Activated effector memory CD4-positive, alpha-beta T cell treated with anti-CD3 and anti-CD28 coated beads, Interleukin-2, amount 50 U/mL, for 16 hours (primary cell): ENCODE measurements around the gene RPRD1B.

ENCODE experiments used
- DNase-seq: peaks from one replicate; pipeline ENCODE4 v3.0.0-alpha.2; 2020

RPRD1B gene

DNA sequence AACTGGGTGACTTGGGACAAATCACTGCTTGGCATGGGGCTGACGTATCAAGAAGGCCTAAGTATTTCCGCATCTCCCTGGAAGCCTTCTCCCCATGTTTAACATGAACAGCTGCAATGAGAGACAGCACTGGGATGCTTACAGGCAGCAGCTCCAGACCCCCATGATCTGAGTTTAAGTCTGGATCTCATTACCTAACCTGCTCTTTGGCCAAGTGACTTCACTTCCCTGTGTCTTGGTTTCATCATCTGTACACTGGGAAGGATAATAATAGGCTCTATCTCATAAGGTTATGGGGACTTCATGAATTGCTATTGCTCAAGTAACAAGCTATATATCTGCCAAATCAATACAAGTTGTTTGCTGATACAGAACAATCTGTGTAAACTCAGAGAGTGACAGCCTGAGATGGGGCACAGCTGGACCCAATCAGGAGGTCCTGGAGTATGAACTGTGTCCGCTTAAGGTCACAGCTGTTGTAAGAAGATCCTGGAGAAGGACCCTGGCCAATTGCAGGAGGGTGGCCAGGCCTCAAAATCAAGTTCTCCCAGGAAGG, 75.5 kb downstream of the RPRD1B start:
- no peak for DNase-seq

DNA sequence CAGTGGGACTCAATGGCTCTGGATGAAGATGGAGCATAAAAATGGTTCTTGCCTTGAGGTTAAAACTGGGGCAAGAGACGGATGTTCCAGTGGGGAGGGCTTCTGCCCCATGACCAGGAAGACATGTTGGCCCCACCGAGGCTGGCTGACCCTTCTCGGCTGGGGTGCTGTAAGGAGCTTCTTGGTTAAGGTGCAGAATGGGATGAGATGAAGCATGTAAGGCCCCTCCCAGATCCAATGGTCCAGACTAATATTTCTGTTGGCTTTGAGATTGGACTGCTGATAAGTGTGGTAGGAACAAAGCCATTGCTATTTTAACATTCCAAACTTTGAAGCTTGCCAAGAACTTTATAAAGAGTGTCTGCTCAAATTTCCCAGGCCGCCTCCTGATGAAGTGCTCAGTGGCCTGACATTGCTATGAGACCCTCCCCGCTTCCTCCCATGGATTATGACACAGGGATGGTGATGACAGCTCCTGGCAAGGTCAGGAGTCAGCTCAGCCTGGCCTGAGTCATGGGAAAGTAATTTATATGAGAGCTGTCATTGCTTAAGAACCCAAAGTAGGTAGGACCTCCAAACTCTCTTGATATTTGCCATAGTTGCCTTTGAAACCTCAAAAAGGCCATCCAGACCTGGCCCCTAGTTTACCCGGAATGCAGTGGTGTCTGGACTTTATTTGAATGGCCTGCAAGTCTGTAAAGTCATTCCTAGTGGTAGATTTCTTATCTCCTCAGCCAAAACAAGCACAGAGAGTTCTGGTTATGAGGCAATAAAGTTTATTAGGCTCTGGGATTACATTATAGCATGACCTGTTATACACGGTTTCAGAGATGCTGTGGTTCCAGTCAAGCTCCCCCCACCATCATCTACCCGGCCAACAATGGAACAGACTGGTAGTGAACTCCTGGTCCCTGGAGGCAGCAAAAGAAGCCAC, 76.3 kb downstream of the RPRD1B start:
- no peak for DNase-seq

DNA sequence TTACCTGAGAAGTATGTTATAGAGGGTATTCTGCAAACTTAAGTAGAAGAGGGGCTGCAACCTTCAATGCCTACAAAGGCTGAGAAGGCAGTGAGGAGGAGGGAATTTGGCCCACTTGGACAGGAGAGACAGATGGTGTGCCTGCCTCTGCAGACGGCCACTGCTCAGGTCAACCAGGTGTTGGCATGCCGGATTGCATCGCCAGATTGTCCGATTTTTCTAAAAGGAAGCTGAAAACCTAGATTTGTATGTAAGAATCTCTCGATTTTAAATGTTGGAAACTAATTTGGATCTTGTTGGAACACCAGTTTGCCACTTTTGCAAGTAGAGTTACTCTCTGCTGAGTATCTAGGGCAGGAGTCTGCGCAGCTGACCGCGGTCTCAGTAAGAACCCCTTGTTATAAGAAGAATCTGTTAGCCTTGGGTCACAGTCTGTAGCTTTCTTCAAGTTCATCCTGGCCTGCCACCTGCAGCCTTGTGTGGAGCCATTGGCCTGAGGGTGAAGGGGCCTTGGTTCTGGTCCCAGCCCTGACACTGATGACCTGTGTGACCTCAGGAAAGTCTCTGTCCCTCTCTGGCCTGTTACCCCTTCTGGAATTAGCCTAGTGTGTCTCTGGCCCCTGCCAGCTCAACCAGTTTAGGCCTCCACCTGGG, 77.1 kb downstream of the RPRD1B start:
- DNase-seq: no peak

DNA sequence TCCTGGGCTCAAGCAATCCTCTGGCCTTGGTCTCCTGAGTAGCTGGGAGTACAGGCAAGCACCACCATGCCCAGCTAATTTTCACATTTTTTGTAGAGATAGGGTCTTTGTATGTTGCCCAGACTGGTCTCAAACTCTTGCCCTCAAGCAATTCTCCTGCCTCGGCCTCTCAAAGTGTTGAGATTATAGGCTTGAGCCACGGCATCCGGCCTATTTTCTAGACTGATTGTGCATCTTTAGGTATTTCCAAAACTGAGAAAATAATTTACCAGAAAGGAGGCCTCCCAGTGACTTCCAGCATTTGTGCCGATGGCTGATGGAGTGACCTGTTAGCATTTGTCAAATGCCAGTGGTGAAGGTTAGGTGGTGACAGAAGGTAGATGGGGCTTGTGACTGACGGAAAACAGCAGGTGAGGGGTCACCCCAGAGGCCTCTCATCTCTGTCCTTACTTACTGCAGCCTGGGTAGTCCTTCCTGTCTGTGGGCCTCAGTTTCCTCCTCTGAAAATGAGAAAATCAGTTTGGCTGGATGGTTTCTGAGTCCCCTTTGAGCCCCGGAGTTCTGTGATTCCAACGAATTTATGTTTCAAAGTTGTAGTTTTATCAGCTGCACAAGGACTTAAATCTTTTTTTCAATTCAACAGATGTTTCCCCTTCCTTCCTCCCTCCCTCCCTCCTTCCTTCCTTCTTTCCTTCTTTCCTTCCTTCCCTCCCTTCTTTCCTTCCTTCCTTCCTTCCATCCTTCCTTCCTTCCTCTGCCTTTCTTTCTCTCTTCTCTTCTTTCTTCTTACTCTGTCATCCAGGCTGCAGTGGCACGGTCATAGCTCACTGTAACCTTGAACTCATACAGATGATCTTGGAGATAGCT, 78.1 kb downstream of the RPRD1B start:
- DNase-seq: no peak

DNA sequence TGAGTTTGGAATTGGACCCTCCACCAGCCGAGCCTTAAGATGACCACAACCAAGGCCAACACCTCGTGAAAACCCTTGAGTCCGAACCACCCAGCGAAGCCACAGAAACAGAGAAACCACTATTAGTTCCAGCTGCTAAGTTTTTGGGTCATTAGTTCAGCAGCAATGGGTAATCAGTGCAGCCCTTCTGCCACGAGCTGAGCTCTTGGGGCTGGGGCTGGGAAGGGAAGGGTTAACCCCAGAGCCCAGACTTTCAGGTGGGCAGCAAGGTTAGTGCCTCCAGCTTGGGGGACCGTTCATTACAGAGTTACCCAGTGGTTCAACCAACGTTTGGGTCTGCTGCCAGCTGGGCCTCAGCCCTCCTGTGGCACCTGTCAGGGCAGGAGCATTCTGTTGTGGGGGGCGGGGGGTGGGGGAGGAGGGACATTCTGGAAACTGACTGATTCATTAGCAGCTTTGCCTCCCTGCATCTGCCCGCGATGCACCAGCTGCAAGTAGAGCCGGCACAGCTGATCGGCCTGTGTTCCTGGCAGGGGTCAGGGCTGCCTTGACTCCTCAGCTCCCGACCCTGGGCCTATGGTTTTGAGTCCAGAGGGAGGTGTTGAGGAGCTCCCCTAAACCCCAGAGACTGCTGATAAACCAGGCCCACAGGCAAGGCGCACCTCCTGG, 78.8 kb downstream of the RPRD1B start:
- DNase-seq: peak; percentile 48

DNA sequence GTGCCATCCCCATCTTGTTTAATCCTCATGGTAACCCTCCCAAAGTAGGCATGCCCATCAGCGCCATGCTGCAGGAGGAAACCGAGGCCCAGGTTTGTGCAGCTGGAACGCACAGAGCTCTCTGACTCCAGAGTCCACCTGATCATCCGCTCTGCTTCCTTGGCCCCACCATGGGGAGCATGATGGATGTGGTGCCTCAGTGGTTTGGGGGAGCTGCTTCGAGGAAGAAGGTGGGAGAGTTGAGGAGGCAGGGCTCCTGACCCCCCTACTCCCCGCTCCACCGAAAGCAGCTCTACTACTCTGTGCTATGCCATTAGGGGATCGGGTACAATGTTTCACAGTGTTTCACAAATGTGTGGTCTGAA, 79.4 kb downstream of the RPRD1B start:
- no peak for DNase-seq

DNA sequence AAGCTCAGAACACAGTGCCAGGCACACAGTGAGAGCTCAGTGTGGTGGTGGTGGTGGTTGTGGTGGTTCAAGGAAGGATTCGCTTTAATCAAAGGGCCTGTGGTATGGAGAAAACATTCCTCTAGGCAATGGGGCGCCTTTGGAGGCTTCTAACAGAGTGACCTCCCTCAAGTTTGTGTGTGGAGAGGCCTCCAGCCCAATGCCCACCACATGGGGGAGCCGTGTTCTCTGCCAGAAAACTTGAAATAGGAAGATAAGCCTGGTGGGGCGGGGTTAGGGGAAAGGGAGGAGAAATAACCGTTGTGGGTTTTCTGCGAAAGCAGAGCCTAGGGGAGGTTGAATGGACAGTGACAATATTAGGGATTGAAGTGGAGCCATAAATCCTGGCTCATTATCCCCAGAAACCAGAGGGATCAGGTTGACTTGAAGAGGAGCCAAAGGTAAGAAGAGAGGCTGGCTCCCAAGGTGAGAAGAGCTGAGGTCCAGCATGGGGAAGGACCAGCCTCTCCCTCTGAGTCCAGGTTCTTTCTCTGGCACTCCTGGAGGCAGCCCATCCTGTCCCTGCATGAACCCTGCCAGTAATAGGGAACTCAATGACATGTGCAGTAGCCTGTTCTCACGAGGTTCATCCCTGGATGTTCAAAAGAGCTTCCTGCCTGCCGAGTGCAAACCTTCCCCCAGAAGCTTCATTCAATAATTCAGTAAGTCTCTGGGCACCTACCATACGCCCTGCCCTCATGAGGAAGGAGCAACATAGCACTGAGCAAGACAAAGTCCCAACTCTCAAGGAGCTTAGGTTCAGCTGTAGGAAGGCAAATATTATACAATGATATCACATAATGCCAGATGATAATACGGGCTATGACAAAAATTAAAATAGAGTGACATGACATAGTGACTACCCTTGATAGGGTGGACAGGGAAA, 80.1 kb downstream of the RPRD1B start:
- peak; percentile 56 for DNase-seq

DNA sequence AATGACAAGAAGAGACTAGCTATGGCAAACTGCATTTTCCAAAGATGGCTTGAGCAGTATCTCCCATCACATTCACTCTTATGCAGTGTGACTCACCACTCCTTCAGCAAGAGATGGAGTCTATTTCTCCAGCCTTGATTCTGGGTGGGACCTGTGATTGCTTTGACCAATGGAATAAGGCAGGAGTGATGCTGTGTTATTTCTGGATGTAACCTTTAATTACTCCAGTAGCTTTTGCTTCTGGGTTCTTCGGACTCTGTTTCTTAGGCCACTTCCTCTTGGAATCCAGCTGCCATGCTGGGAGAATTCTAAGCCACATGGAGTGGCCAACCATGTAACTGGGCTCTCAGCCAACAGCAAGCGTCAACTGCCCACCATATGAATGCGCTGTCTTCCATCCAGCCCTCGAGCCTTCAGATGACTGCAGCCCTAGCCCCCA, 80.8 kb downstream of the RPRD1B start:
- peak; percentile 27 for DNase-seq

DNA sequence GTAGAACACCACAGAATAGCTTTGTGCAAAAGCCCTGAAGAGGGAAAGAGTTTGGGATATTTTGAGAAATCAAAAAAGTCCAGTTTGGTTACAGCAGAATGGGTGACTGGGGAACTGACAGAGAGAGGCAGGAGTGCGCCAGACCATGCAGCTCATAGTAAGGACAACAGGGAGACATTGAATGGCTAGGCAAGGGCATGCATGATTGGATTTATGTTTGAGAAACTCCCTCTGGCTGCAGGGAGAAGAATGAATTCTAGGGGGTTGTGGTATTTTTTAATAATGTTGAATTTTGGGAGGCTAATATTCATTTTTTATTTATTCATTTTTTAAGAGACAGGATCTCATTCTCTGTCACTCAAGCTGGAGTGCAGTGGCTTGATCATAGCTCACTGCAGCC, 81.7 kb downstream of the RPRD1B start:
- no peak for DNase-seq

DNA sequence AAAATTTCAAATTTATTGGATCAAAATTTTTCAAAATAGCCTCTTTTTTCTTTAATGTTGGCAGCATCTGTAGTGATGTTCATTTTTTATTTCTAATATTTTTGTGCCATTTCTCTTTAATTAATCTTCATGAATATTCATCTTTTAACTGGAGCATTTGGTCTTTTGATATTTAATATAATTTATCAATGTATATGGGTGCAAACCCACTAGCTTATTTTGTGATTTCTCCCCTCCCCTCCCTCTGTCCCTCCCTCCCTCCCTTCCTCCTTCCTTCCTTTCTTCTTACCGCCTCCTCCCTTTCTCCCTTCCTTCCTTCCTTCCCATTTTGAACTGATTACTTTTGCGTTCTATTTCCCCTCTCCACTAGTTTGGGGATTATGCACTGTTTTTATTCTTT, 82.3 kb downstream of the RPRD1B start:
- DNase-seq: no peak

DNA sequence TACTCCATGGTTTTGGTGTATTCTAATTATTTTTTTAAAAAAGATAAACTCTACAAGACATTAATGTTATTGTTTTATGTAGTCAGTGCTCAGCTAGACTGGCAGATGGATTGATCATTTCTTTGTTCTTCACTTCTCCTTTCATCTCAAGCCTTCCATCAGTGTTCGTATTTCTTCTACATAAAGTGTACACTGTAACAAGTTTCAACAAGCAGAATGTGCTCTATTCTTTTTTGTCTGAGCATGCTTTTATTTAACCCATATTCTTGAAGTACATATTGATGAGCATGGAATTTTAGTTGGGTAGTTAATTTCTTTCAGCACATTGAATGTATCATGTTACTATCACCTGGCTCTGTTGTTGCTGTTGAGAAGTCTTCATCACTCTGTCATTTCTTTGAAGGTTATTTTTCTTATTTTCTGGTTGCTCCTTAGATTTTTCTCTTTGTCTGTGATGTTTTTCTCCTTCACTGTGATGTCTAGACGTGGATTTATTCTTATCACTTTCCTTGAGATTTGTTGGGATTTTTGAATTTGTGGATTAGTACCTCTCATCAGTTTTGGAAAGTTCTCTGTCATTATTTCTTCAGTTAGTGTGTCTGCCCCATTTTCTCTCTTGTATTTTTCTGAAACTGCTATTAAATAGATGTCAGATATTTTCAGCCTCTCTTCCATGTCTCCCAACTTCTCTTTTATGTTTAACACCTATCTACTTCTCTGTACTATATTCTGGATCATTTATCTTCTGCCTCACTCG, 83.0 kb downstream of the RPRD1B start:
- no peak for DNase-seq

DNA sequence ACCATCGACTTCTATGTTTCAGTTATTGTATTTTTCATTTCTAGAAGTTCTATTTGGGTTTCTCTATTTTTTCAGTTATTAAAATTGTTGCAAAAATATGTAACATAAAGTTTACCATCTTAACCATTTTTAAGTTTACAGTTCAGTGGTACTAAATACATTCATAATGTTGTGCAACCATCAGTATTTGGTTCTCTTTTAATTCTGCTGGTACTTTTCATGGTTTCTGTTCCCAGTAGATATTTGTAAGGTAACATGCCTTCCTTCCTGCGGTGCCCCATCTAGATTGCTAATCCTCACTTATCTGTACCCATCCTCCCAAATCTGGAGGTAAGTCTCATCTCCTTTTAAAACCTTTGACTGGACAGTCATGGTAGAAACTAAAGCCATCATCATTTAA, 83.7 kb downstream of the RPRD1B start:
- no peak for DNase-seq

DNA sequence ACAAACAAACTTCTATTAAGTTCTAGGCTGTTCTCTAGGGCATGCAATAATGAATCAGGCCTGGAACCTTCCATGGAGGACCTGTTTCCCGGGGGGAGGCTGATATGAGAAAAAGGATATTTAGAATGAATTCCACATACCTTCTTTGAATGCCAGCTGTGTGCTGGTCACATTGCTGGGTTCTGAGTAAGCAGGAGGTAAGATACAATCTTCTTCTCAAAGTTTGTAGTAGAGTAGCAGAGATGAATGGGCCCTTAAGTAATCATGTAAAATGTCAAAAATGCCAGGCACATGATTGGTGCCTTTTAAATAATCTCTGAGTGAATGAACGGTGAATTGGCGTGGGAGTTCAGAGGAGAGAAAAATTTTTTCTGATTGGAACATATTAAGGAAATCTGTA, 84.1 kb downstream of the RPRD1B start:
- no peak for DNase-seq

DNA sequence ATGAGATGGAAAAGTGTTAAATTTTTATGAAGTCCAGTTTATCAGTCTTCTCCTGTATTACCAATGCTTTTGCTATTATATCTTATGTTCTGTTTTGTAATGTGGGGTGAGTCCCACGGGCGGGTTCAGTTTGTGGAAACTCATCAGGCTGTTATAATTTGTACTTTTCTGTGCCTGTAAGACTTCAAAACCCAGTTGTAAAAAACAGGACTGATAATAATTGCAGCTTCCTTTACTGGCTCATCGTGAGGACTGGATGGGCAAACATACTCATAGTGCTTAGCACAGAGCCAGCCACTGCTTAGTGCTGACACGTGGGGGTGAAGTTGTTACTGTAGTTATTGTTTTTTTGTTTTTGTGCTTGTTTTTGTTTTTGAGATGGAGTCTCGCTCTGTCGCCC, 85.9 kb downstream of the RPRD1B start:
- DNase-seq: peak; percentile 21

DNA sequence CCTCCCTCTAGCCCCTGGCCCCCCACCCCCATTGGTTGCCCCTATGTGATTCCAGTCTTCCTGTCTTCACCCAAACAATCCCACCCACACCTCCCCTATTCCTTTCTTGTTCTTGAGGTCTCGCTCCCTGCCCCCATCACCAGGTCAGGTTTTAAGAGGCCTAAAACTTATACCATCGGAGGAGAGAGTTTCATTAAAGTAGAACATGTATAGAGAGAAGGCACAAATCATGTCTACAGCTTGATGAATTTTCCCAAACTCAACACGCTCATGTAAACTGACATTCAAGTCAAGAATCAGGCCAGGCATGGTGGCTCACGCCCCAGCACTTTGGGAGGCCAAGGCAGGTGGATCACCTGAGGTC, 87.1 kb downstream of the RPRD1B start:
- DNase-seq: peak; percentile 17

DNA sequence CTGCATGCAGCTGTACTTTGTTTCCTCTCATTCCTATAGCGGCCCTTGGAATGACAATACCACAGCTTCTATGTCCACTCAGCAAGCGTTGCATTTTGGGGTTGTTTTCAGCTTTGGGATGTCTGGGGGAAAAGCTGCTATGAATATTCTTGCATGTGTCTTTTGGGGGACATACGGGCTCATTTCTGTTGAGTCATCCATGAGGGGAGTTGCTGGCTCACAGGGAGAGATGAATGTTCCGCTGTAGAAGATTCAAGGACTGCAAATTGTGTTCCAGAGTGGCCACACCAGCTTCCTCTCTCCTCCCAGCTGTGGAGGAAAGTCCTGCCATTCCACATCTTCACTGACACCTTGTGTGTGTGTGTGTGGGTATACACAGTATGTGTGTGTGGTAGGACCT, 88.2 kb downstream of the RPRD1B start:
- DNase-seq: peak; percentile 16

DNA sequence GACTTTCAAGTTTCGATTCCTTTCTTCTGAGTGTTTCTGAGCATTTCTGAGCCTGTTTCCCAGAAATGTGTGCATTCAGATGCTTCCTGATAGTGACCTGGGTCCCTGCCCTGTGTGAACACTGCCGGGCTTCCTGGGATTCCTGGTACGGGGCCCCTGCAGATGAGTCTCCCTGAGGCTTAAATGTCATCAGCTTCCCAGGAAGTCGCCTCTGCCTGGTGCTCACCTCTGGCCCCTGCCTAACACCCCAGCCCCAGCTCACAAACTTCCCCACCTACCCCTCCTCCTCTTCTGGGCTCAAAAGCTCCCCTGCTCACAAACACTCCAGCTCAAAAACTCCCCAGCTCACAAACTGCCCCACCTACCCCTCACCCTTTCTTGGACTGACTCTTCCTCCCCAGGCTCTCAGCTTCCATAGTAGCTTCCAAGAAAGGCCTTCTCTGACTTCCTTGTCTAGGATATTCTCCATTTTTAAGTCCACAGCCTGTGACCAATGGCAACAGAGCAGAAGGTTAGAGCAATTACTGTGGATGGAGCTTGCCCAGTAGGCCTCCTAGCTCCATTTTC, 89.6 kb downstream of the RPRD1B start:
- peak; percentile 55 for DNase-seq

DNA sequence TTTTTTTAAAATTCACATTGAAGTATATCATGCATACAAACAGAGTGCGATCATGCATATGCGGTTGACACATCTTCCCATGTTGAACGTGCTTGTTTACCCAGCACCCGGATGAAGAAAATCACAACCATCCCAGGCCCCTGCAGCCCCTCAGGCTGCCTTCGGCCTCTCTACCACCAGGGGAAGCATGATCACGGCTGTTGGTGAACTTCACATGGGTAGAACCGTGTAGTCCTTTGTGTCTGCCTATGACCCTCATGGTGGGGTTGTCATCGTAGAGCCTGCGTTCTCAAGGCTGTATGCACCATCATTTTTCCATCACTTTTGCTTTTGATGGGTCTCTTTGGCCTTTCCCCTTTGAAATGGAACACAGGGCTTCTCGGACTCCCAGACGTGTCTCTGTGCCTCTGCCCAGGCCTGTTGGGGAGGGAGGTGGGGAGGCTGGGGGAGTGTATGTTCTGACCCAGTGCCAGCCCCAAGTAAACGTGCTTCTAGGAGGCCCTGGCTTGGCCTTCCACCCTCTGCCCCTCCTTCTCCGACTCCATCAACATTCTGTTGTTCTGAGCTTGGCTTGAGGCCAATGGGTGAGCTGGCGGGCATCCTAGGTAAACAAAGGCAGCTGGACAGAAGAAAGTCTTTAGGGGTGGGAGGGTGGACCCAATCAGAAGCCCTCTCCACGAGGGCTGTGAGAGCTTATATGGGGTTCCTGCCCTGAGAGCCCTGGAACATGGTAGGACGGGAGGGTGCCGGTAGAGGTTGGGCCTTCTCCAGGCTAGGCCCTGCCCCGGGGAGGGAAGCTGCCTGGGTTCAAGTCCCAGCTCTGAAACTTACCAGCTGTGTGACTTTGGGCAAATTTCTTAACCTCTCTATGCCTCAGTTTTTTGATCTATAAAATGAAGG, 91.9 kb downstream of the RPRD1B start:
- peak; percentile 39 for DNase-seq
